ENCODE data around the gene GLOD4.
"Not testable (repeated sequence)": the region's sequence is repeated elsewhere in the genome, so short reads cannot be mapped to it uniquely, and the experiment has no call there.

GLOD4 gene

DNA sequence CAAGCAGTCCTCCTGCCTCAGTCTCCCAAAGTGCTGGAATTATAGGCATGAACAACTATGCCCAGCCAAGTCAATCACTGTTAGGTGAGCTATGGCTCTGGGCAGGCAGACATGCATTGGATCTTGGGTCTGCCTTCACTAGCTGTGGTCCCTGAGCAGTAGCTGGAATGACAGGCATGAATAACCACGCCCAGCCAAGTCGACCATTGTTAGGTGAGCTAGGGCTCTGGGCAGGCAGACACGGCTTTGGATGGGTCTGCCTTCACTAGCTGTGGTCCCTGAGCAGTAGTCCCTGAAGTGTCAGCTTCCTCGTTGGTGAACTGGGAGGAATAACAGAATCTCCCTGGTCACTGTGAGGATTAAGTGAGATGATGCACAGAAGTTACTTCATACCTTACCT lies 6.5 kb upstream of the GLOD4 start:
- DNase-seq (ENCODE audit: low spot score) (no peak), ATAC-seq (ENCODE audit: low read depth) (no peak)
- Histone ChIP-seq H3K4me3 (ENCODE audit: severe bottlenecking) (no peak overlapping the region), H3K27ac (ENCODE audit: poor library complexity, severe bottlenecking) (peak overlapping the region; percentile 78), H3K36me3 (ENCODE audit: low read depth) (peaks cover 55% of the 10 kb centered on the region), H3K9me3 (ENCODE audit: severe bottlenecking) (no peaks in the 10 kb centered on the region), H3K27me3 (ENCODE audit: insufficient read depth, poor library complexity, severe bottlenecking) (no peaks in the 10 kb centered on the region), H3K4me1 (ENCODE audit: insufficient read depth, poor library complexity, severe bottlenecking) (peaks cover 16% of the 10 kb centered on the region)
- TF ChIP-seq, protein P1, sequence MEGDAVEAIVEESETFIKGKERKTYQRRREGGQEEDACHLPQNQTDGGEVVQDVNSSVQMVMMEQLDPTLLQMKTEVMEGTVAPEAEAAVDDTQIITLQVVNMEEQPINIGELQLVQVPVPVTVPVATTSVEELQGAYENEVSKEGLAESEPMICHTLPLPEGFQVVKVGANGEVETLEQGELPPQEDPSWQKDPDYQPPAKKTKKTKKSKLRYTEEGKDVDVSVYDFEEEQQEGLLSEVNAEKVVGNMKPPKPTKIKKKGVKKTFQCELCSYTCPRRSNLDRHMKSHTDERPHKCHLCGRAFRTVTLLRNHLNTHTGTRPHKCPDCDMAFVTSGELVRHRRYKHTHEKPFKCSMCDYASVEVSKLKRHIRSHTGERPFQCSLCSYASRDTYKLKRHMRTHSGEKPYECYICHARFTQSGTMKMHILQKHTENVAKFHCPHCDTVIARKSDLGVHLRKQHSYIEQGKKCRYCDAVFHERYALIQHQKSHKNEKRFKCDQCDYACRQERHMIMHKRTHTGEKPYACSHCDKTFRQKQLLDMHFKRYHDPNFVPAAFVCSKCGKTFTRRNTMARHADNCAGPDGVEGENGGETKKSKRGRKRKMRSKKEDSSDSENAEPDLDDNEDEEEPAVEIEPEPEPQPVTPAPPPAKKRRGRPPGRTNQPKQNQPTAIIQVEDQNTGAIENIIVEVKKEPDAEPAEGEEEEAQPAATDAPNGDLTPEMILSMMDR (IDR thresholded peaks at IDR 0.05; ENCODE audit: poor library complexity, severe bottlenecking): no peak

DNA sequence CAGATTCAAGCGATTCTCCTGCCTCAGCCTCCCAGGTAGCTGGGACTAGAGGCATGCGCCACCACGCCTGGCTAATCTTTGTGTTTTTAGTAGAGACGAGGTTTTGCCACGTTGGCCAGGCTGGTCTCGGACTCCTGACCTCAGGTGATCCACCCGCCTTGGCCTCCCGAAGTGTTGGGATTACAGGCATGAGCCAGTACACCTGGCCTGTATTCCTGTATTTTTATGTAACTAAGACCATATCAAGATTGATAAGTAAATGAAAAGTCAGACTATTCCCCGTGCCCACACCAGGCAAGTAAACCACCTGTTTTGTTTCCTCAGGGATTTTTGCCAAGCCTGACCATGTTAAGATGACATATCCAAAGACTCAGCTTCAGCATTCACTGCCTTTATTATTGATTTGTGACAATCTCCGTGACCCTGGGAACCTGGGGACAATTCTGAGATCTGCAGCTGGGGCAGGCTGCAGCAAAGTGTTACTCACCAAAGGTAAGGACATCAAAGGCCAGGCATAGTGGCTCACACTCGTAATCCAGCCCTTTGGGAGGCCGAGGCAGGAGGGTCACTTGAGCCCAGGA lies 5.7 kb upstream of the GLOD4 start:
- no peak overlapping the region for H3K27ac ChIP-seq (ENCODE audit: poor library complexity, severe bottlenecking)
- no peaks in the 10 kb centered on the region for H3K9me3 ChIP-seq (ENCODE audit: severe bottlenecking)
- TF ChIP-seq, protein P1 (IDR thresholded peaks at IDR 0.05; ENCODE audit: poor library complexity, severe bottlenecking): no peak
- H3K4me1 ChIP-seq (ENCODE audit: insufficient read depth, poor library complexity, severe bottlenecking): peaks cover 22% of the 10 kb centered on the region
- H3K36me3 ChIP-seq (ENCODE audit: low read depth): peaks cover 58% of the 10 kb centered on the region
- H3K4me3 ChIP-seq (ENCODE audit: severe bottlenecking): no peak overlapping the region
- no peaks in the 10 kb centered on the region for H3K27me3 ChIP-seq (ENCODE audit: insufficient read depth, poor library complexity, severe bottlenecking)
- ATAC-seq (ENCODE audit: low read depth): no peak
- DNase-seq (ENCODE audit: low spot score): no peak

DNA sequence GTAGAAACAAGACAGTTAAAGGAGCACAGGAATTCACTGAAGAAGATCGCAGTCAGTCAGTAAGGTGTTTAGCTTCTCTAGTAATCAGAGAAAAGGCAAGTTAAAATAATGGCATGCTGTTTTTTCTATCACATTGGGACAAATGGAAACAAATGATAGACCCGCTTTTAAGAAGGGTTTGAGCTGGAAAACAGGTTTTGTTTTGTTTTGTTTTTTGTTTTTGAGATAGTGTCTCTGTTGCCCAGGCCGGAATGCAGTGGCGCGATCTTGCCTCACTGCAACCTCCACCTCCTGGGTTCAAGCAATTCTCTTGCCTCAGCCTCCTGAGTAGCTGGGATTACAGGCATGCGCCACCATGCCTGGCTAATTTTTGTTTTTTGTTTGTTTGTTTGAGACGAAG lies 3.8 kb upstream of the GLOD4 start:
- DNase-seq (ENCODE audit: low spot score); H3K9me3 ChIP-seq (ENCODE audit: severe bottlenecking); ATAC-seq (ENCODE audit: low read depth); H3K27me3 ChIP-seq (ENCODE audit: insufficient read depth, poor library complexity, severe bottlenecking); H3K4me3 ChIP-seq (ENCODE audit: severe bottlenecking); H3K27ac ChIP-seq (ENCODE audit: poor library complexity, severe bottlenecking): not testable (repeated sequence)
- Histone ChIP-seq H3K4me1 (ENCODE audit: insufficient read depth, poor library complexity, severe bottlenecking) (peaks cover 22% of the 10 kb centered on the region), H3K36me3 (ENCODE audit: low read depth) (peaks cover 50% of the 10 kb centered on the region)

DNA sequence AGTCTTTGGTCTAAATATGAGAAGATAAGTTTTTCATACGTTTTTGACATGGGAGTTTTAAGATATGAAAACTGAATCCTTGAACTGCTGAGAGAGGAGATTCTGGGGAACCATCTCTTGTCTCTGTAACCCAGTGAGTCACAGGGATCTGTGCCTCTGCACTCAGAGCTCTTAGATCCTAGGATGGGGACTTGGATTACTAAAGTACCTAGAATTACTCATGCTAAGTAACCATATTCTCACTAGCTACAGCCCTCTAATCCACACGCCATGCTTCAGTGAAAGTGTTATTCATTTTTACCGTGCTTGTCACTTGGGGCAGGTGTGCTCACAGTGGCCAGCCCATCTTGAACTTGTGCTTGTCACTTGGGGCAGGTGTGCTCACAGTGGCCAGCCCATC lies 2.1 kb upstream of the GLOD4 start:
- Histone ChIP-seq H3K36me3 (ENCODE audit: low read depth) (peaks cover 57% of the 10 kb centered on the region), H3K27ac (ENCODE audit: poor library complexity, severe bottlenecking) (no peak overlapping the region), H3K4me3 (ENCODE audit: severe bottlenecking) (no peak overlapping the region)

DNA sequence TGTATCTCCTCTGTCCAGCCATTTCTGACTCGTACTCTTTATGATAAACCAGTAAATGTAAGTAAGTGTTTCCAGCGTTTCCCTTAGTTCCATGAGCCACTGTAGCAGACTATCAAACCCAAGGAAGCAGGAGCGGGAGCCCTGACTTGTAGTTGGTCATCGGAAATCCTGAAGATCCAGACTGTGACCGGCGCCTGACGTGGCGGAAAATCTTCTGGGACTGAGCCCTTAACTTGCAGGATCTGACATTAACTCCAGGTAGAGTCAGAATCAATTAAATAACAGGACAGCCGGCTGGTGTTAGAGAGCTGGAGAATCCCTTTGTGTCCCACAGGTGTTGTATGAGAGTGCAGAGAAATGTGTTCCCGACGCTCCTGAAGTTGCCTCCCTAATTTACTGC lies 4.0 kb downstream of the GLOD4 start:
- Histone ChIP-seq H3K9me3 (ENCODE audit: severe bottlenecking) (no peaks in the 10 kb centered on the region), H3K4me3 (ENCODE audit: severe bottlenecking) (no peak overlapping the region), H3K36me3 (ENCODE audit: low read depth) (peaks cover 68% of the 10 kb centered on the region), H3K4me1 (ENCODE audit: insufficient read depth, poor library complexity, severe bottlenecking) (peaks cover 1% of the 10 kb centered on the region), H3K27ac (ENCODE audit: poor library complexity, severe bottlenecking) (no peak overlapping the region), H3K27me3 (ENCODE audit: insufficient read depth, poor library complexity, severe bottlenecking) (no peaks in the 10 kb centered on the region)
- DNase-seq (ENCODE audit: low spot score): no peak
- TF ChIP-seq, protein P1 (IDR thresholded peaks at IDR 0.05; ENCODE audit: poor library complexity, severe bottlenecking): no peak
- no peak for ATAC-seq (ENCODE audit: low read depth)

More for the DNA sequence above, 2.1 kb upstream of the GLOD4 start:
- Histone ChIP-seq H3K9me3 (ENCODE audit: severe bottlenecking) (no peaks in the 10 kb centered on the region), H3K27me3 (ENCODE audit: insufficient read depth, poor library complexity, severe bottlenecking) (no peaks in the 10 kb centered on the region), H3K4me1 (ENCODE audit: insufficient read depth, poor library complexity, severe bottlenecking) (peaks cover 16% of the 10 kb centered on the region)
- TF ChIP-seq, protein P1 (IDR thresholded peaks at IDR 0.05; ENCODE audit: poor library complexity, severe bottlenecking): no peak
- DNase-seq (ENCODE audit: low spot score) (no peak), ATAC-seq (ENCODE audit: low read depth) (no peak)

All from RWPE2 (cell line).